Fibroblast of peridontal ligament (primary cell): ENCODE data around the gene PPP4C.
A peak's percentile ranks its signal among the peaks of the same experiment; 100 is the strongest.

Source experiments
- DNase-seq: peaks from one replicate; pipeline ENCODE4 v3.0.0-alpha.2; 2010; ENCODE audit errors: extremely low read depth

The PPP4C gene

GRCh38 chr16:30054959-30055553 lies 20.7 kb upstream of the PPP4C start:
- no peak for DNase-seq

GRCh38 chr16:30060346-30060745 lies 15.4 kb upstream of the PPP4C start:
- DNase-seq = no peak

- DNase-seq = no peak
Measured at GRCh38 chr16:30060836-30061554, 14.8 kb upstream of the PPP4C start.

- no peak for DNase-seq
Measured at GRCh38 chr16:30063278-30063892, 12.4 kb upstream of the PPP4C start.

GRCh38 chr16:30063893-30064728 lies 11.7 kb upstream of the PPP4C start:
- DNase-seq = peak; percentile 49

GRCh38 chr16:30064729-30065101 lies 11.1 kb upstream of the PPP4C start:
- no peak for DNase-seq

GRCh38 chr16:30065102-30065942 lies 10.5 kb upstream of the PPP4C start, which contains the start of gene ALDOA:
TSS of gene ALDOA (plus strand) at chr16:30065760. CDS start at chr16:30066898, 1,138 bp downstream.
- DNase-seq = peak; percentile 97

GRCh38 chr16:30065943-30066760 lies 9.6 kb upstream of the PPP4C start:
- peak; percentile 58 for DNase-seq

GRCh38 chr16:30066761-30067583 lies 8.8 kb upstream of the PPP4C start:
- no peak for DNase-seq

- no peak for DNase-seq
Measured at GRCh38 chr16:30067584-30067916, 8.2 kb upstream of the PPP4C start.

- DNase-seq = no peak
Measured at GRCh38 chr16:30068333-30068732, 7.5 kb upstream of the PPP4C start.

GRCh38 chr16:30068750-30069610 lies 6.8 kb upstream of the PPP4C start:
- DNase-seq = no peak

GRCh38 chr16:30069611-30070462 lies 6.0 kb upstream of the PPP4C start:
- no peak for DNase-seq

GRCh38 chr16:30070490-30070889 lies 5.3 kb upstream of the PPP4C start:
- DNase-seq = no peak

- no peak for DNase-seq
Measured at GRCh38 chr16:30076276-30076791, 540 bp downstream of the PPP4C start.

- no peak for DNase-seq
Measured at GRCh38 chr16:30077656-30078055, 1.9 kb downstream of the PPP4C start.

- DNase-seq = no peak
Measured at GRCh38 chr16:30078744-30079143, 3.0 kb downstream of the PPP4C start.

GRCh38 chr16:30079480-30079879 lies 3.7 kb downstream of the PPP4C start:
- no peak for DNase-seq
